Esophagus squamous epithelium (tissue), 5 donors: Measurements from ENCODE around the gene GADD45A. TPM values are rescaled to one million over a fixed set of nuclear protein-coding genes. Genes with fewer than 3 reads are reported as not detected.

Experiments
- DNase-seq: peaks from one replicate; lab custom pipeline; 2025; lab: John Stamatoyannopoulos, UW
- H3K27ac ChIP-seq, 4 donors: fragments of 200-600 bp; sonication (generic); one replicate each; pipeline ENCODE4 v1.5.1; 2016 to 2019; ENCODE audit warnings: mild to moderate bottlenecking in 1 of 4
- H3K27me3 ChIP-seq, 4 donors: fragments of 200-600 bp; sonication (generic); 1 replicate in 3 of 4; 2 replicates in 1 of 4; pipeline versions ENCODE4 v1.5.1 to v1.6.0; 2017 to 2021; ENCODE audit warnings: antibody characterized with exemption in 1 of 4
- H3K36me3 ChIP-seq, 3 donors: fragments of 200-600 bp; sonication (generic); one replicate each; pipeline ENCODE4 v1.5.1; 2016 to 2019
- H3K4me1 ChIP-seq, 3 donors: fragments of 200-600 bp; sonication (generic); one replicate each; pipeline ENCODE4 v1.5.1; 2017 to 2019
- H3K4me3 ChIP-seq, 4 donors: fragments of 200-600 bp; sonication (generic); 1 replicate in 3 of 4; 2 replicates in 1 of 4; pipeline ENCODE4 v1.5.1; 2016 to 2019; ENCODE audit warnings: mild to moderate bottlenecking in 2 of 4, moderate library complexity in 1 of 4
- H3K9me3 ChIP-seq, 3 donors: fragments of 200-600 bp; sonication (generic); one replicate each; pipeline ENCODE4 v1.5.1; 2016 to 2019
- CTCF ChIP-seq, 6 experiments: fragments of 450-650 bp in 4 of 6; fragments of 200-600 bp in 2 of 6; sonication (generic) in 2 of 6; IDR thresholded peaks; one replicate each; pipeline ENCODE4 v1.5.1; 2016 to 2019; ENCODE audit warnings: antibody characterized with exemption in 6 of 6, mild to moderate bottlenecking in 4 of 6, moderate library complexity in 4 of 6
- POLR2A ChIP-seq, 4 donors: fragments of 450-650 bp; IDR thresholded peaks; one replicate each; pipeline ENCODE4 v1.6.1; 2017; ENCODE audit warnings: antibody characterized with exemption in 4 of 4, mild to moderate bottlenecking in 4 of 4, moderate library complexity in 3 of 4
- WGBS, 2 donors: methylation state at CpG; one replicate each; pipeline ENCODE4 v1.1.5; 2018; 5-methylcytosine and 5-hydroxymethylcytosine counted together
- intact Hi-C: fragments of 100-400 bp; cut with DNase I; formaldehyde crosslinking; loops from one replicate; pipeline ENCODE4 v1.15.0; 2022
- total RNA-seq, 4 donors: library from RNA; depleted of rRNA; stranded (reverse); fragments of >200 nt; gene quantifications; one replicate each; pipeline ENCODE4 v1.1.0, GENCODE V29; 2016
- donor health status: DM: yes; HTN: yes; CAD: no.

Gene GADD45A
- total RNA-seq, 4 donors from 2014 or later = 35.2 to 62.6 (median 46.5) TPM

GRCh38 chr1:67691712-67692111 is 6.7 kb downstream of the GADD45A start:
- no peak for DNase-seq
- Histone ChIP-seq H3K4me1 (peaks cover 6 to 22% (median 13%) of the 10 kb centered on the region in 3 donors), H3K27me3 (no peaks in the 10 kb centered on the region), H3K9me3 (no peaks in the 10 kb centered on the region), H3K36me3 (peaks cover 6 to 27% (median 9%) of the 10 kb centered on the region in 3 donors), H3K27ac (no peak overlapping the region), H3K4me3 (no peak overlapping the region)
- intact Hi-C loops = no loop called here
- TF ChIP-seq CTCF (IDR thresholded peaks at IDR 0.05) = no peak
- no peak for TF ChIP-seq POLR2A (IDR thresholded peaks at IDR 0.05)

- no peaks in the 10 kb centered on the region for H3K4me1 ChIP-seq
- TF ChIP-seq CTCF (IDR thresholded peaks at IDR 0.05) = no peak
- no peak for TF ChIP-seq POLR2A (IDR thresholded peaks at IDR 0.05)
- no peaks in the 10 kb centered on the region for H3K27me3 ChIP-seq
- peaks cover 0 to 6% (median 0%) of the 10 kb centered on the region in 3 donors for H3K36me3 ChIP-seq
- WGBS, 2 donors = 86 to 89% methylated on average over 2 of the region's 2 CpGs
- no peak overlapping the region for H3K27ac ChIP-seq
- H3K9me3 ChIP-seq = no peaks in the 10 kb centered on the region
- no peak for DNase-seq
- no peak overlapping the region for H3K4me3 ChIP-seq
- intact Hi-C loops = no loop called here
Observed at GRCh38 chr1:67695963-67696362, 11.0 kb downstream of the GADD45A start.

GRCh38 chr1:67696708-67697107 is 11.7 kb downstream of the GADD45A start:
- H3K4me3 ChIP-seq = no peak overlapping the region
- WGBS, 2 donors = 33 to 73% methylated on average over 3 of the region's 3 CpGs
- H3K36me3 ChIP-seq = peaks cover 0 to 13% (median 0%) of the 10 kb centered on the region in 3 donors
- intact Hi-C loops = no loop called here
- H3K9me3 ChIP-seq = no peaks in the 10 kb centered on the region
- H3K4me1 ChIP-seq = no peaks in the 10 kb centered on the region
- no peak overlapping the region for H3K27ac ChIP-seq
- no peak for DNase-seq
- H3K27me3 ChIP-seq = no peaks in the 10 kb centered on the region
- TF ChIP-seq CTCF (IDR thresholded peaks at IDR 0.05) (no peak), POLR2A (IDR thresholded peaks at IDR 0.05) (no peak)

GRCh38 chr1:67700220-67700619 is 15.2 kb downstream of the GADD45A start:
- TF ChIP-seq CTCF (IDR thresholded peaks at IDR 0.05) (no peak), POLR2A (IDR thresholded peaks at IDR 0.05) (no peak)
- no peaks in the 10 kb centered on the region for H3K27me3 ChIP-seq
- DNase-seq = no peak
- H3K9me3 ChIP-seq = no peaks in the 10 kb centered on the region
- peaks cover 0 to 47% (median 0%) of the 10 kb centered on the region in 3 donors for H3K36me3 ChIP-seq
- no peak overlapping the region for H3K4me3 ChIP-seq
- H3K4me1 ChIP-seq = no peaks in the 10 kb centered on the region
- no peak overlapping the region for H3K27ac ChIP-seq
- WGBS, 2 donors = 76 to 79% methylated on average over 4 of the region's 4 CpGs
- intact Hi-C loops = no loop called here

- Histone ChIP-seq H3K27ac (no peak overlapping the region), H3K4me1 (no peaks in the 10 kb centered on the region), H3K27me3 (no peaks in the 10 kb centered on the region), H3K9me3 (no peaks in the 10 kb centered on the region), H3K36me3 (peaks cover 0 to 53% (median 0%) of the 10 kb centered on the region in 3 donors), H3K4me3 (no peak overlapping the region)
- TF ChIP-seq POLR2A (IDR thresholded peaks at IDR 0.05) (no peak), CTCF (IDR thresholded peaks at IDR 0.05) (peak in 1 of 6 experiments; percentile 10)
- 55 to 78% methylated on average over 8 of the region's 8 CpGs for WGBS, 2 donors
- DNase-seq = no peak
- intact Hi-C loops = no loop called here
Observed at GRCh38 chr1:67700692-67701410, 15.8 kb downstream of the GADD45A start.
